ENCODE data around the gene COX19. TPM values are rescaled to one million over a fixed set of nuclear protein-coding genes. Genes with fewer than 3 reads are reported as not detected.
A peak's percentile ranks its signal among the peaks of the same experiment; 100 is the strongest.

The COX19 gene
- total and polyA plus RNA-seq, 12 donors: 3.7 to 9.1 (median 6.1) TPM

DNA sequence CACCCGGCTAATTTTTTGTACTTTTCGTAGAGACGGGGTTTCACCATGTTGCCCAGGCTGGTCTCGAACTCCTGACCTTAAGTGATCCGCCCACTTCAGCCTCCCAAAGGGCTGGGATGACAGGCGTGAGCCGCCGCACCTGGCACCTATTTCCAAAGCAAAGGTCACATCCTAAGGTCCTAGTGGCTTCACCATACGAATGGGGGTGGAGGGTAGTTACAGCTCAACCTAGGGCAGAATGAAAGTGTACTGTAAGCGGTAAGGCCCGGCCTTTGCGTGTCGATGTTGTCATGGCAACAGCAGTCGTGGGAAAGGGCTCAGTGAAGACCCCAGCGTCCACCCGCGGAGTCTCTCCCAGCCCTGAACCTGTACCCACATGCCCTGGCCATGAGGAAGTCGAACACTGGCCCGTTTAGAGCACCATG lies 1.6 kb upstream of the COX19 start:
- TF ChIP-seq, protein P1, sequence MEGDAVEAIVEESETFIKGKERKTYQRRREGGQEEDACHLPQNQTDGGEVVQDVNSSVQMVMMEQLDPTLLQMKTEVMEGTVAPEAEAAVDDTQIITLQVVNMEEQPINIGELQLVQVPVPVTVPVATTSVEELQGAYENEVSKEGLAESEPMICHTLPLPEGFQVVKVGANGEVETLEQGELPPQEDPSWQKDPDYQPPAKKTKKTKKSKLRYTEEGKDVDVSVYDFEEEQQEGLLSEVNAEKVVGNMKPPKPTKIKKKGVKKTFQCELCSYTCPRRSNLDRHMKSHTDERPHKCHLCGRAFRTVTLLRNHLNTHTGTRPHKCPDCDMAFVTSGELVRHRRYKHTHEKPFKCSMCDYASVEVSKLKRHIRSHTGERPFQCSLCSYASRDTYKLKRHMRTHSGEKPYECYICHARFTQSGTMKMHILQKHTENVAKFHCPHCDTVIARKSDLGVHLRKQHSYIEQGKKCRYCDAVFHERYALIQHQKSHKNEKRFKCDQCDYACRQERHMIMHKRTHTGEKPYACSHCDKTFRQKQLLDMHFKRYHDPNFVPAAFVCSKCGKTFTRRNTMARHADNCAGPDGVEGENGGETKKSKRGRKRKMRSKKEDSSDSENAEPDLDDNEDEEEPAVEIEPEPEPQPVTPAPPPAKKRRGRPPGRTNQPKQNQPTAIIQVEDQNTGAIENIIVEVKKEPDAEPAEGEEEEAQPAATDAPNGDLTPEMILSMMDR (IDR thresholded peaks at IDR 0.05): no peak
- Histone ChIP-seq H3K4me1 (peaks cover 7 to 42% (median 28%) of the 10 kb centered on the region in 9 donors), H3K36me3 (peaks cover 0 to 18% (median 10%) of the 10 kb centered on the region in 9 donors), H3K9me3 (no peaks in the 10 kb centered on the region), H3K27me3 (no peaks in the 10 kb centered on the region), H3K27ac (no peak overlapping the region), H3K4me3 (no peak overlapping the region)
- ATAC-seq (no peak), DNase-seq (no peak)
- intact Hi-C loops (cut with DNase I): no loop called here
- WGBS, 2 donors: 86% methylated on average over 19 of the region's 19 CpGs

DNA sequence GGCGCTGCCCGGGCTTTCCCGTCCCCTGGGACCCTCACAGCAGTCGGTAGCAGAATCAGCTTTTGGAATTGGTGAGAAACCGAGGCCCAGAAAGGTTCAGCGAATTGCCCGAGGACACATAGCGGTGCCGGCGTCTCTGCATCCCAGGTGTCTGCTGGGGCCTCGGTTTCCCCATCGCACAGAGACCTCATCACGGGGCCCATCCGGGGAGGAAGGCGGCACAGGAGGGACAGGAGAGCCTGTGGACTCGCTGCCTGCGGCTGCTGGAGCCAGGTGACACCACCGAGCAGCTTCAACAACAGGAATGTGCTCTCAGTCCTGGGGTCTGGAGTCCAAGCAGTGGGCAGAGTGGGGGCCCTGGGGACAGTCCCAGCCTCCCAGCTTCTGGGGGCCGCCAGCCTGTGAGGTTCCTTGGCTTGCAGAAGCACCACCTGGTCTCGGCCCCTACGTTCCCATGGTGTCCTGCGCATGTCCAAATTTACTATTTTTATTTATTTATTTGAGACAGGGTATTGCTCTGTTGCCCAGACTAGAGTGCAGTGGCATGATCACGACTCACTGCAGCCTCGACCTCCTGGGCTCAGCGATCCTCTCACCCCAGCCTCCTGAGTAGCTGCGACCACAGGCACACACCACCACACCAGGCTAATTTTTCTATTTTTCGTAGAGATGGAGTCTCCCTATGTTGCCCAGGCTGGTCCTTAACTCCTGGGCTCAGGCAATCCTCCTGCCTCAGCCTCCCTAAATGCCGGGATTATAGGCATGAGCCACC lies 539 bp upstream of the COX19 start:
- peak in 2 of 8 donors; percentile 1 to 16 for ATAC-seq

DNA sequence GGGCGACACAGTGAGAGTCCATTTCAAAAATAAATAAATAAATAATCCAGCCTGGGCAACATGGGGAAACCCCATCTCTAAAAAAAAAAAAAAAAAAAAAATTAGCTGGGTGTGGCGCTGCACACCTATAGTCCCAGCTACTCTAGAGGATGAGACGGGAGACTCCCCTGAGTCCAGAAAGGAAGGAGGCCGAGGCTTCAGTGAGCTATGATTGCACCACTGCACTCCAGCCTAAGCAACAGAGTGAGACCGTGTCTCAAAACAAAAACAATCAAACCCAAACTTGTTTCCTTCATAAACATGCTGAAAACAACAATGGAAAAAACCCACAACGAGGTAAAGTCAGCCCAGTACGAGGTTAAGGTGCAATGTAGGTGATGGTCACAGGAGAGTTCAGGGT lies 1.2 kb downstream of the COX19 start:
- no peak for ATAC-seq
- TF ChIP-seq, protein P1 (IDR thresholded peaks at IDR 0.05): no peak
- peaks cover 7 to 47% (median 38%) of the 10 kb centered on the region in 9 donors for H3K4me1 ChIP-seq
- no peak for DNase-seq
- intact Hi-C loops (cut with DNase I): no loop called here
- H3K27me3 ChIP-seq: no peaks in the 10 kb centered on the region
- 36 to 46% methylated on average over 7 of the region's 7 CpGs for WGBS, 2 donors
- peak overlapping the region in 5 of 10 donors; percentile 95 to 99 (median 97) for H3K27ac ChIP-seq
- H3K9me3 ChIP-seq: no peaks in the 10 kb centered on the region
- peak overlapping the region; percentile 85 to 100 (median 99) for H3K4me3 ChIP-seq
- peaks cover 0 to 46% (median 22%) of the 10 kb centered on the region in 9 donors for H3K36me3 ChIP-seq

More for the DNA sequence above, 539 bp upstream of the COX19 start:
- DNase-seq: no peak
- Histone ChIP-seq H3K4me3 (peak overlapping the region in 9 of 10 donors; percentile 85 to 100 (median 99)), H3K27me3 (no peaks in the 10 kb centered on the region), H3K27ac (peak overlapping the region in 3 of 10 donors; percentile 96 to 99 (median 98)), H3K4me1 (peaks cover 7 to 47% (median 32%) of the 10 kb centered on the region in 9 donors), H3K36me3 (peaks cover 0 to 29% (median 18%) of the 10 kb centered on the region in 9 donors), H3K9me3 (no peaks in the 10 kb centered on the region)
- 54 to 57% methylated on average over 28 of the region's 28 CpGs for WGBS, 2 donors
- TF ChIP-seq, protein P1 (IDR thresholded peaks at IDR 0.05): no peak
- intact Hi-C loops (cut with DNase I): no loop called here

DNA sequence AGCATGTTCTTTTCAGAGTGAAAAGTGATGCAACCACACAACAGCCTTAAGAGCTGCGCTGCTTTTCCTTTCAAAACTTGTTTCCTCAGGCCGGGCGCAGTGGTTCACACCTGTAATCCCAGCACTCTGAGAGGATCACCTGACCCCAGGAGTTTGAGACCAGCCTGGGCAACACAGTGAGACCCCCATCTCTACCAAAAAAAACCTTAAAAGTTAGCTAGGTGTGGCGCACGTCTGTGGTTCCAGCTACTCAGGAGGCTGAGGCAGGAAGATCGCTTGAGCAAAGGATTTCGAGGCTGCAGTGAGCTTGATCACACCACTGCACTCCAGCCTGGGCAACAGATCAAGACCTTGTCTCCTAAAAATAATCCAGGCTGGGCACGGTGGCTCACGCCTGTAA lies 2.0 kb downstream of the COX19 start:
- no peaks in the 10 kb centered on the region for H3K9me3 ChIP-seq
- peaks cover 7 to 50% (median 46%) of the 10 kb centered on the region in 9 donors for H3K4me1 ChIP-seq
- ATAC-seq: no peak
- H3K27me3 ChIP-seq: no peaks in the 10 kb centered on the region
- H3K4me3 ChIP-seq: peak overlapping the region in 1 of 10 donors; percentile 98
- intact Hi-C loops (cut with DNase I): no loop called here
- TF ChIP-seq, protein P1 (IDR thresholded peaks at IDR 0.05): no peak
- 85% methylated on average over 9 of the region's 9 CpGs for WGBS, 2 donors
- H3K27ac ChIP-seq: no peak overlapping the region
- peaks cover 0 to 54% (median 29%) of the 10 kb centered on the region in 9 donors for H3K36me3 ChIP-seq
- DNase-seq: no peak
